Neural progenitor cell (in vitro differentiated cells): ENCODE results near the gene DENND4A. TPM values are rescaled to one million over a fixed set of nuclear protein-coding genes. Genes with fewer than 3 reads are reported as not detected.

ENCODE experiments used
- DNase-seq: peaks from one replicate; pipeline ENCODE4 v3.0.0-alpha.2; 2016; ENCODE audit warnings: low spot score
- H2AFZ ChIP-seq: fragments of 200-600 bp; sonication (generic); replicated peaks from 2 replicates; pipeline ENCODE4 v1.6.1; 2016; ENCODE audit warnings: antibody characterized with exemption
- H3F3A ChIP-seq: fragments of 200-600 bp; sonication (generic); 2 replicates; pipeline ENCODE4 v1.6.1; 2016; ENCODE audit warnings: antibody characterized with exemption, low read depth
- H3K27ac ChIP-seq: fragments of 200-600 bp; sonication (generic); 2 replicates; pipeline ENCODE4 v1.5.1; 2016; ENCODE audit warnings: mild to moderate bottlenecking
- H3K27me3 ChIP-seq: fragments of 200-600 bp; sonication (generic); 2 replicates; pipeline ENCODE4 v1.6.1; 2016; ENCODE audit warnings: mild to moderate bottlenecking, moderate library complexity
- H3K36me3 ChIP-seq: fragments of 200-600 bp; sonication (generic); 2 replicates; pipeline ENCODE4 v1.5.1; 2016
- H3K4me1 ChIP-seq: fragments of 200-600 bp; sonication (generic); 2 replicates; pipeline ENCODE4 v1.6.1; 2016; ENCODE audit warnings: mixed run types
- H3K4me2 ChIP-seq: fragments of 200-600 bp; sonication (generic); 2 replicates; pipeline ENCODE4 v1.6.1; 2016
- H3K4me3 ChIP-seq: fragments of 200-600 bp; sonication (generic); 2 replicates; pipeline ENCODE4 v1.5.1; 2016
- H3K79me2 ChIP-seq: fragments of 200-600 bp; sonication (generic); 2 replicates; pipeline ENCODE4 v1.6.1; 2016; ENCODE audit warnings: low read depth
- H3K9ac ChIP-seq: fragments of 200-600 bp; sonication (generic); 2 replicates; pipeline ENCODE4 v1.6.1; 2016
- H3K9me3 ChIP-seq: fragments of 200-600 bp; sonication (generic); 2 replicates; pipeline ENCODE4 v1.5.1; 2016; ENCODE audit warnings: low read depth
- H4K20me1 ChIP-seq: fragments of 200-600 bp; sonication (generic); 2 replicates; pipeline ENCODE4 v1.6.1; 2016; ENCODE audit warnings: low read depth
- H3K27ac Mint-ChIP-seq: 3 replicates; pipeline ENCODE4 v1.8.0; 2021; ENCODE audit warnings: mixed read lengths
- H3K27me3 Mint-ChIP-seq: 2 replicates; pipeline ENCODE4 v1.8.0; 2022; ENCODE audit warnings: low read depth, mild to moderate bottlenecking, inconsistent platforms, moderate library complexity, mixed read lengths; ENCODE audit not compliant: insufficient read depth
- H3K36me3 Mint-ChIP-seq: 3 replicates; pipeline ENCODE4 v1.8.0; 2021; ENCODE audit warnings: mixed read lengths
- H3K4me1 Mint-ChIP-seq: 3 replicates; pipeline ENCODE4 v1.8.0; 2021; ENCODE audit warnings: mixed read lengths
- H3K4me3 Mint-ChIP-seq: 3 replicates; pipeline ENCODE4 v1.8.0; 2021; ENCODE audit warnings: mild to moderate bottlenecking, moderate library complexity, mixed read lengths
- H3K9me3 Mint-ChIP-seq: 3 replicates; pipeline ENCODE4 v1.8.0; 2020; ENCODE audit warnings: mixed read lengths
- EZH2 ChIP-seq: fragments of 200-600 bp; sonication (generic); IDR thresholded peaks from 2 replicates; pipeline ENCODE4 v1.6.1; 2017; ENCODE audit warnings: antibody characterized with exemption, mild to moderate bottlenecking, moderate library complexity
- EZH2phosphoT487 ChIP-seq: fragments of 200-600 bp; sonication (generic); IDR thresholded peaks from 2 replicates; pipeline ENCODE4 v1.6.1; 2017; ENCODE audit warnings: antibody characterized with exemption
- total RNA-seq: library from RNA; depleted of rRNA; stranded (reverse); fragments of >200 nt; gene quantifications from 2 replicates; pipeline ENCODE4 v1.2.3, GENCODE V29; 2015; ENCODE audit warnings: low replicate concordance
- TF ChIP-seq, protein P1 (sequence below): fragments of 200-600 bp; sonication (generic); IDR thresholded peaks from 2 replicates; pipeline ENCODE4 v1.5.1; 2017; ENCODE audit warnings: antibody characterized with exemption, mild to moderate bottlenecking

The DENND4A gene
- total RNA-seq, 1 donor from 2014 or later, result 4.8 TPM

DNA sequence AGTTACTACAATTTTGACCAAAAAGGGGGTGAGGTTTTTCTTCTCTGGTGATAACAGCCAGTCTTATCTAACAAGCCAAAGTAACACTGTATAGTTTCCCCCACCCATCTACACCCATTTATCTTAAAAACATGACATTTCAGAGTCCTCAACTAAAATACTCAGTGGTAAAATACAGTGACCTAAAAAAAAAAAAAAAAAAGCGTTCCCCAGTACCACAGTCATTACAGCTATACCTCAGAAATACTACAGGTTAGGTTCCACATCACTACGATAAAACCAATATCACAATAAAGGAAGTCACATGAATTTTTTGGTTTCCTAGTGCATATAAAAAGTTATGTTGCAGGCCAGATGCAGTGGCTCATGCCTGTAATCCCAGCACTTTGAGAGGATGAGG is 13.8 kb downstream of the DENND4A start:
- H4K20me1 ChIP-seq, result no peaks in the 10 kb centered on the region
- no peak overlapping the region for H3K9ac ChIP-seq
- H3K27ac Mint-ChIP-seq, result no peak overlapping the region
- H2AFZ ChIP-seq, result no peak overlapping the region
- no peaks in the 10 kb centered on the region for H3K4me1 ChIP-seq
- no peaks in the 10 kb centered on the region for H3K79me2 ChIP-seq
- no peaks in the 10 kb centered on the region for H3K4me1 Mint-ChIP-seq
- no peak overlapping the region for H3K27ac ChIP-seq
- H3K9me3 Mint-ChIP-seq, result no peaks in the 10 kb centered on the region
- H3K36me3 Mint-ChIP-seq, result no peaks in the 10 kb centered on the region
- H3K4me2 ChIP-seq, result no peak overlapping the region
- H3K4me3 ChIP-seq, result no peak overlapping the region
- H3K27me3 Mint-ChIP-seq, result no peaks in the 10 kb centered on the region
- H3K27me3 ChIP-seq, result no peaks in the 10 kb centered on the region
- H3F3A ChIP-seq, result no peaks in the 10 kb centered on the region
- no peak for TF ChIP-seq EZH2phosphoT487
- TF ChIP-seq, protein P1, sequence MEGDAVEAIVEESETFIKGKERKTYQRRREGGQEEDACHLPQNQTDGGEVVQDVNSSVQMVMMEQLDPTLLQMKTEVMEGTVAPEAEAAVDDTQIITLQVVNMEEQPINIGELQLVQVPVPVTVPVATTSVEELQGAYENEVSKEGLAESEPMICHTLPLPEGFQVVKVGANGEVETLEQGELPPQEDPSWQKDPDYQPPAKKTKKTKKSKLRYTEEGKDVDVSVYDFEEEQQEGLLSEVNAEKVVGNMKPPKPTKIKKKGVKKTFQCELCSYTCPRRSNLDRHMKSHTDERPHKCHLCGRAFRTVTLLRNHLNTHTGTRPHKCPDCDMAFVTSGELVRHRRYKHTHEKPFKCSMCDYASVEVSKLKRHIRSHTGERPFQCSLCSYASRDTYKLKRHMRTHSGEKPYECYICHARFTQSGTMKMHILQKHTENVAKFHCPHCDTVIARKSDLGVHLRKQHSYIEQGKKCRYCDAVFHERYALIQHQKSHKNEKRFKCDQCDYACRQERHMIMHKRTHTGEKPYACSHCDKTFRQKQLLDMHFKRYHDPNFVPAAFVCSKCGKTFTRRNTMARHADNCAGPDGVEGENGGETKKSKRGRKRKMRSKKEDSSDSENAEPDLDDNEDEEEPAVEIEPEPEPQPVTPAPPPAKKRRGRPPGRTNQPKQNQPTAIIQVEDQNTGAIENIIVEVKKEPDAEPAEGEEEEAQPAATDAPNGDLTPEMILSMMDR, result no peak
- no peak for TF ChIP-seq EZH2
- DNase-seq, result no peak
- no peaks in the 10 kb centered on the region for H3K36me3 ChIP-seq
- no peak overlapping the region for H3K4me3 Mint-ChIP-seq
- no peaks in the 10 kb centered on the region for H3K9me3 ChIP-seq

DNA sequence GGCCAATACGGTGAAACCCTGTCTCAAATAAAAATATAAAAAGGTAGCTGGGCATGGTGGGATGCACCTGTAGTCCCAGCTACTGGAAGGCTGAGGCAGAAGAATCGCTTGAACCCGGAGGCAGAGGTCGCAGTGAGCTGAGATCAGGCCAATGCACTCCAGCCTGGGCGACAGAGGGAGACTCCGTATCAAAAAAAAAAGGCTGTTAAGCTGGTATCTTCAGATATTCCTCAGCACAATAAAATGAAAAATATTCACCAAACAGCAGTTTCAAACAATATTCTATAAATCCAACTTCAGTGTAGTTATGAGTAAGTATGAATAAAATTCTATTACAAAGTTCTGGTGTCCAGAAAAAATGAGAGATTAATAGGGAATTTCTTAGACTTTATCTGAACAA is 14.2 kb downstream of the DENND4A start:
- Histone ChIP-seq H3K27me3 (no peaks in the 10 kb centered on the region), H3K4me3 (no peak overlapping the region), H3K79me2 (no peaks in the 10 kb centered on the region), H4K20me1 (no peaks in the 10 kb centered on the region), H3K4me1 (no peaks in the 10 kb centered on the region), H3K9me3 (no peaks in the 10 kb centered on the region), H3F3A (no peaks in the 10 kb centered on the region), H3K4me2 (no peak overlapping the region), H3K9ac (no peak overlapping the region), H2AFZ (no peak overlapping the region), H3K36me3 (no peaks in the 10 kb centered on the region), H3K27ac (no peak overlapping the region)
- Mint-ChIP-seq H3K36me3 (no peaks in the 10 kb centered on the region), H3K4me1 (no peaks in the 10 kb centered on the region), H3K4me3 (no peak overlapping the region), H3K9me3 (no peaks in the 10 kb centered on the region), H3K27ac (no peak overlapping the region), H3K27me3 (no peaks in the 10 kb centered on the region)
- DNase-seq, result no peak
- TF ChIP-seq EZH2phosphoT487, result no peak
- TF ChIP-seq, protein P1, result no peak
- TF ChIP-seq EZH2, result no peak

DNA sequence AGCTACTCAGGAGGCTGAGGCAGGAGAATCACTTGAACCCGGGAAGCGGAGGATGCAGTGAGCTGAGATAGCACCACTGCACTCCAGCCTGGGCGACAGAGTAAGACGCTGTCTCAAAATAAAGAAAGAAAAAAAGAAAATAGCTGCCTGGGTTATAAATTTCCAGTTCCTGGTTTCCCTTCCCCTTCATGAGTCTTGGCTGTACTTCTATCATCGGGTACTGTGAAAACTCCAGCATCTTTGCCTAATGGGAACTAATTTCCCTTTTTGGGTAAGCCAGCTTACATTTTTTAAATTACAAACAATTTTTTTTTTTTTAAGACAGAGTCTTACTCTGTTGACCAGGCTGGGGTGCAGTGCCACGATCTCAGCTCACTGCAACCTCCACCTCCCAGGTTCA is 15.0 kb downstream of the DENND4A start:
- no peaks in the 10 kb centered on the region for H3K27me3 ChIP-seq
- H3K4me3 ChIP-seq, result no peak overlapping the region
- DNase-seq, result no peak
- H3K4me1 ChIP-seq, result no peaks in the 10 kb centered on the region
- no peaks in the 10 kb centered on the region for H3F3A ChIP-seq
- no peak overlapping the region for H3K27ac ChIP-seq
- H3K36me3 ChIP-seq, result no peaks in the 10 kb centered on the region
- Mint-ChIP-seq H3K36me3 (no peaks in the 10 kb centered on the region), H3K27me3 (no peaks in the 10 kb centered on the region), H3K4me1 (no peaks in the 10 kb centered on the region), H3K4me3 (no peak overlapping the region), H3K27ac (no peak overlapping the region), H3K9me3 (no peaks in the 10 kb centered on the region)
- no peaks in the 10 kb centered on the region for H3K9me3 ChIP-seq
- H3K4me2 ChIP-seq, result no peak overlapping the region
- no peak overlapping the region for H2AFZ ChIP-seq
- TF ChIP-seq, protein P1, result no peak
- no peak for TF ChIP-seq EZH2phosphoT487
- no peak for TF ChIP-seq EZH2
- no peaks in the 10 kb centered on the region for H3K79me2 ChIP-seq
- H3K9ac ChIP-seq, result no peak overlapping the region
- no peaks in the 10 kb centered on the region for H4K20me1 ChIP-seq
